ENCODE measurements around the gene ANKRD49. TPM values are rescaled to one million over a fixed set of nuclear protein-coding genes. Genes with fewer than 3 reads are reported as not detected.

The ANKRD49 gene
- total and polyA plus RNA-seq, 2 of the 8 experiments (the other 6 are each of a cell fraction or from before 2014, with no cell fraction given) = 7.4 to 12.2 TPM

DNA sequence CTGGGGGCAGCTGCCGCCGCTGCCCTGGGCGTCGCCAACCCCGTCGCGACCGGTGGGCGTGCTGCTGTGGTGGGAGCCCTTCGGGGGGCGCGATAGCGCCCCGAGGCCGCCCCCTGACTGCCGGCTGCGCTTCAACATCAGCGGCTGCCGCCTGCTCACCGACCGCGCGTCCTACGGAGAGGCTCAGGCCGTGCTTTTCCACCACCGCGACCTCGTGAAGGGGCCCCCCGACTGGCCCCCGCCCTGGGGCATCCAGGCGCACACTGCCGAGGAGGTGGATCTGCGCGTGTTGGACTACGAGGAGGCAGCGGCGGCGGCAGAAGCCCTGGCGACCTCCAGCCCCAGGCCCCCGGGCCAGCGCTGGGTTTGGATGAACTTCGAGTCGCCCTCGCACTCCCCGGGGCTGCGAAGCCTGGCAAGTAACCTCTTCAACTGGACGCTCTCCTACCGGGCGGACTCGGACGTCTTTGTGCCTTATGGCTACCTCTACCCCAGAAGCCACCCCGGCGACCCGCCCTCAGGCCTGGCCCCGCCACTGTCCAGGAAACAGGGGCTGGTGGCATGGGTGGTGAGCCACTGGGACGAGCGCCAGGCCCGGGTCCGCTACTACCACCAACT is 51.0 kb downstream of the ANKRD49 start (continued):
- TF ChIP-seq JUND (IDR thresholded peaks at IDR 0.05; ENCODE audit: low read length) (no peak), NRF1 (IDR thresholded peaks at IDR 0.05; ENCODE audit: low read depth, low read length) (no peak)

Measured in H1 (cell line).